GM21786 (cell line): ENCODE measurements around the gene FCGBP.
A peak's percentile ranks its signal among the peaks of the same experiment; 100 is the strongest.

Experiments
- ATAC-seq: cut with Tn5 transposase; IDR thresholded peaks from one replicate; pipeline ENCODE4 v1.9.1; 2021; ENCODE audit not compliant: unreplicated experiment

Gene FCGBP

GRCh38 chr19:39949026-39949747, 14.8 kb upstream of the FCGBP start:
- no peak for ATAC-seq

GRCh38 chr19:39946532-39946931, 12.1 kb upstream of the FCGBP start:
- ATAC-seq = no peak

- ATAC-seq = no peak
Observed at GRCh38 chr19:39943586-39943985, 9.2 kb upstream of the FCGBP start.

GRCh38 chr19:39942366-39942730, 7.9 kb upstream of the FCGBP start:
- no peak for ATAC-seq

- ATAC-seq = peak; percentile 52
Observed at GRCh38 chr19:39941615-39942365, 7.4 kb upstream of the FCGBP start.

- no peak for ATAC-seq
Observed at GRCh38 chr19:39941151-39941550, 6.7 kb upstream of the FCGBP start.

GRCh38 chr19:39940221-39940833, 5.9 kb upstream of the FCGBP start:
- ATAC-seq = no peak

GRCh38 chr19:39939556-39939955, 5.1 kb upstream of the FCGBP start:
- ATAC-seq = no peak

GRCh38 chr19:39937787-39938186, 3.4 kb upstream of the FCGBP start:
- no peak for ATAC-seq

GRCh38 chr19:39937094-39937720, 2.8 kb upstream of the FCGBP start:
- ATAC-seq = no peak

- no peak for ATAC-seq
Observed at GRCh38 chr19:39936622-39937021, 2.2 kb upstream of the FCGBP start.

- ATAC-seq = no peak
Observed at GRCh38 chr19:39936020-39936419, 1.6 kb upstream of the FCGBP start.

GRCh38 chr19:39935364-39935661, 879 bp upstream of the FCGBP start:
- ATAC-seq = no peak

GRCh38 chr19:39929750-39930149, 4.7 kb downstream of the FCGBP start:
- no peak for ATAC-seq

- no peak for ATAC-seq
Observed at GRCh38 chr19:39928357-39928725, 6.1 kb downstream of the FCGBP start.

GRCh38 chr19:39927524-39928356, 6.7 kb downstream of the FCGBP start:
- no peak for ATAC-seq

GRCh38 chr19:39927076-39927475, 7.4 kb downstream of the FCGBP start:
- no peak for ATAC-seq

- ATAC-seq = no peak
Observed at GRCh38 chr19:39926170-39926760, 8.2 kb downstream of the FCGBP start.

GRCh38 chr19:39924952-39925351, 9.5 kb downstream of the FCGBP start:
- no peak for ATAC-seq

GRCh38 chr19:39924389-39924788, 10.0 kb downstream of the FCGBP start:
- ATAC-seq = no peak

- no peak for ATAC-seq
Observed at GRCh38 chr19:39923862-39924261, 10.6 kb downstream of the FCGBP start.
